IPS-18c (cell line): ENCODE results near the gene DGKD.

Experiments used
- H3K4me3 ChIP-seq: 2 replicates; pipeline ENCODE4 v1.7.0; 2013; ENCODE audit warnings: low read depth, mild to moderate bottlenecking, low read length, moderate library complexity; ENCODE audit not compliant: insufficient read depth
- H3K9me3 ChIP-seq: one replicate; pipeline ENCODE4 v1.6.1; 2013; ENCODE audit warnings: mild to moderate bottlenecking, low read length, moderate library complexity; ENCODE audit not compliant: control insufficient read depth, insufficient read depth

The DGKD gene

DNA sequence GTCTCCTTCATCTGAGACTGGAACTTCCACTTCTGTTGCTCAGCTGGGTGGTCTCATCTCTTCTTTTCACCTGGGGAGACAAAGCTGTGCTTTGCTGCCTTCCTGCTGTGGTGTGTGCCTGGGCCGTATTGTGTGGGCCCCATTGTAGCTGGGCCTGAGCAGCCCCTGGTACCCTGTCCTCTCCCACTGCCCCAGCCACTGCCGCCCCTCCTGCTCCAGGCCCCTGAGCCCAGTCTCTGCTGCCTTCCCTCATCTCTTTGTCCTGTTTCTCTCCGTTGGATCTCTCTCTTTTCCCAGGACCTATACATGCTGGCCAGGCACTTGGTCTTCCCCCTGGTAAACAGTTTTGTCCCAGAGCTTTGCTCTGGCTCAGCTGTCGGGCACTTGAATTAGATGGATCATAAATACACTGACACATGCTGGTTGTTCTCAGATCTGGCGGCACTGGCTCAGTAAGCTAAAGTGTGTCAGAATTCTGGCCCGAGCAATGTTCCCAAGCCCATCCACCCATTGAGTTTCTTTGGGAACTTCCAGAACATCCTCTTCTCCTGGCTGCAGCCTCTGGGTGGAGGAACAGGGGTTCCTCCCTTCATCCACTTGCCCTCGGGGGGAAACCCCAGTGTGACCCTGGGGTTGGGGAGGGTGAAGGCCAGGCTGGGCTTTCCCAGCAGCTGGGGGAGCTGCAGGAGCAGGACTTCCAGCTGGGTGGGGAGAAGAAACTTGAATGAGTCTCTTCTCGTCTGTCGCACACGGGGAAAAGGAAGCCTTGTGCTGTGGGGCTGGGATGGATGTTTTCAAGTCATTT lies 99.0 kb downstream of the DGKD start:
- no peaks in the 10 kb centered on the region for H3K9me3 ChIP-seq
- no peak overlapping the region for H3K4me3 ChIP-seq

- H3K4me3 ChIP-seq: no peak overlapping the region
- H3K9me3 ChIP-seq: no peaks in the 10 kb centered on the region
These were observed 99.6 kb downstream of the DGKD start for GRCh38 chr2:233453916-233454315.

- no peak overlapping the region for H3K4me3 ChIP-seq
- no peaks in the 10 kb centered on the region for H3K9me3 ChIP-seq
These were observed 100.7 kb downstream of the DGKD start for GRCh38 chr2:233455006-233455405.

DNA sequence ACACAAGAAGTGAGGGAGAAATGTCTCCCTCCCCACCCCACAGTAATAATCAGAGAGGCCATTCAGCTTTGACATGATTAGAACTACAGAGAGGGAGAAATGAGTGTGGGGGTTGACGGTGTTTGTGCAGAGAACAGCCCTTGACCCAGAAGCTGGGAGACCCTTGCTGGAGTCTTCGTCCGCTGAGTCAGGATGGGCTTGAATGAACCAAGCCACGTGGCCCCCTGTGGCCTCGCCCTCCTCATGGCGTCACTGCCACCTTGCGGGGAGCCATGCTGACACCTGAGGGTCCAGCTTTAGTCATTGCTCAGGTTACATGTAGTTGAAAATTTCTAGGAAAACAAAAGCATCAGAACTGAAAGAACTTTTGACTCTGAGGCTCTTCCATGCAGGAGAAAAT lies 101.2 kb downstream of the DGKD start:
- H3K9me3 ChIP-seq: no peaks in the 10 kb centered on the region
- no peak overlapping the region for H3K4me3 ChIP-seq

DNA sequence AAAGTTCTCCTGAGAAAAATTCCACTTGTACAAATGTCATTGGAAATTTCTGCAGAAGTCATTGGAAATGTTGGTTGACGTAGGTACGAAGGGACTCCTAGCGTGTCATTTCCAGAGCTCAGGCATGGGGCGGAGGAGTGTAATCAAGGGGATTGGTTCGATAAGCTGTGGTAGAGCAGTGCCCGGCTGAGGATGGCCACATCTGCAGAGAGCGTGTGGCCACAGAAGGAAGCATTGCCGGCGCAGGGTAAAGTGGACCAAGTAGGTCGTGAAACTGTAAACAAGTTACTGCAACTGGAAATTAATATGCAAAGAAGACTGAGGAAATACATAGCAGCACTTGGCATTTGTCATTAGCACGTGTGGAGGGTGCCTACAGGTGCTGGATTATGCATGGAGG lies 101.8 kb downstream of the DGKD start:
- no peak overlapping the region for H3K4me3 ChIP-seq
- H3K9me3 ChIP-seq: no peaks in the 10 kb centered on the region

GRCh38 chr2:233456934-233457333 lies 102.6 kb downstream of the DGKD start:
- Histone ChIP-seq H3K9me3 (no peaks in the 10 kb centered on the region), H3K4me3 (no peak overlapping the region)

DNA sequence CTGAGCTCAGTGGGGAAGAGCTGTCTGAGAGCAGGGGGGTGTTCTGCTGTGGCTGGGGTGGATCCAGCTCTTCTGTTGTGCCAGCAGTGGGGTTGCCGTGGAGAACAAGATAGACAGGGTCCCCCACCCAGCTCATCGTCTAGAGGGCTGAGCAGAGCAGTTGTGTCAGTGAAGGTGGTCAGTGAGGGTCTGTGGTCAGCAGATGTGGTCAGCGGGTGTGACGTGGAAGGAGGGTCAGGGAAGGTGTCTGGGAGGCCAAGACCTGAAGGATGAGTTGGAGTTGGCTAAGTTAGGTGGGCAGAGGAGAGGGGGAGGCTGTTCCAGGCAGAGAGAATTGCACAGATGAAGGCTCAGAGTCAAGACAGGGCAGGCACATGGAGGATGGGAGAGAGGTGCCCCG lies 103.1 kb downstream of the DGKD start:
- no peaks in the 10 kb centered on the region for H3K9me3 ChIP-seq

DNA sequence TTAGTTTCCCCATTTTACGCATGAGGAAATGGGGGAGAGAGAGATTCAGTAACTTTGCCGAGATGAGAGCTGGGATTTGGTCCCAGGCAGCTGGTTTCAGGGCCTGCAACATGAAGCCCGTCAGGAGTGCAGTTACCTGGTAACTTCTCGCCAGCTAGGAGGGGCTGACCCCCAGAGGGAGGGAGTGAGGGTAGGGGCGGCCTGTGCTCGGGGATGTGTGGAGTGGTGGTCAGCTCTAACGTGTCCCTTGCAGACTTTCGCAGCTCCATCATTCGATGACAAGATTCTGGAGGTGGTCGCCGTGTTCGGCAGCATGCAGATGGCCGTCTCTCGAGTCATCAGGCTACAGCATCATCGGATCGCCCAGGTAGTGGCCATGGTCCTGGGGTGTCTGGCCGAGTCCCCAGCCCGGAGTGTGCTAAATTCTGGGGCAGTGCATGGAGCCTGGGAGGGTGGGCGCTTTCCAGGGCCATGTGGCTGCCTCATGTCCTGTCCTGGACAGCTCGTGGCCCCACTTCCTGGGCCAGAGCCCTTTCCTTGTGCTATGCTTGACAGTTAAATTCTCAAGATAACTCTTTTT lies 103.8 kb downstream of the DGKD start:
- Histone ChIP-seq H3K9me3 (no peaks in the 10 kb centered on the region), H3K4me3 (no peak overlapping the region)

More for the DNA sequence above, 103.1 kb downstream of the DGKD start:
- H3K4me3 ChIP-seq: no peak overlapping the region

- Histone ChIP-seq H3K9me3 (no peaks in the 10 kb centered on the region), H3K4me3 (no peak overlapping the region)
These were observed 104.5 kb downstream of the DGKD start for GRCh38 chr2:233458826-233459225.

GRCh38 chr2:233459426-233459825 lies 105.1 kb downstream of the DGKD start:
- H3K9me3 ChIP-seq: no peaks in the 10 kb centered on the region
- H3K4me3 ChIP-seq: no peak overlapping the region

DNA sequence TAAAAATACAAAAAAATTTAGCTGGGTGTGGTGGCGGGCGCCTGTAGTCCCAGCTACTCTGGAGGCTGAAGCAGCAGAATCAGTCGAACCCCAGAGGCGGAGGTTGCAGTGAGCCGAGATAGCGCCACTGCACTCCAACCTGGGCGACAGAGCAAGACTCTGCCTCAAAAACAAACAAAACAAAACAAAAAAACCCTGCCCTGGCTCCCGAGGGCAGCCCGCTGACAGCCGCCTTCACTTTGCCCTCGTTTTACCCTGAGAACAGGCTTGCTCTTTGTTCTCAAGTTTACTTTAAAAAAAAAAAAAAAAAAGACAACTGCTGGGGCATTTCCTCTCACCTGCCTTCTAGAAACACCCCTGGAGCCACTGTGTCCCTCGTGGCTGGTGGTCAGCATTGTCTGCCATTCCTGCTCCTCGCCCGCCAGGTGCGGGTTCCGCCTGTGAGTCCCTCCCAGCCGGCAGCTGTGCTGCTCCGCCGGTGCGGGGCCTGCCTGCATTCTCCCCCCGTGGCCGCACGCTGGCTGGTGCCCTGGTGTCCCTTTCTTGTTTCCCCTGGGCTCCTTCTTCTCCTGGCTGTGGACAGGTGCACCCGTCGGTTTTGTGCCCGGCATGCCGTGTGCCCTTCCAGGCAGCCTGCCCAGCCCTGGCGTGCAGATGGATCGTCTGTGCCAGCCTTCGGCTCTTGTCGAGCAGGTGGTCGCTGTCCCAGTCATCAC lies 106.6 kb downstream of the DGKD start:
- H3K9me3 ChIP-seq: no peaks in the 10 kb centered on the region
- no peak overlapping the region for H3K4me3 ChIP-seq

DNA sequence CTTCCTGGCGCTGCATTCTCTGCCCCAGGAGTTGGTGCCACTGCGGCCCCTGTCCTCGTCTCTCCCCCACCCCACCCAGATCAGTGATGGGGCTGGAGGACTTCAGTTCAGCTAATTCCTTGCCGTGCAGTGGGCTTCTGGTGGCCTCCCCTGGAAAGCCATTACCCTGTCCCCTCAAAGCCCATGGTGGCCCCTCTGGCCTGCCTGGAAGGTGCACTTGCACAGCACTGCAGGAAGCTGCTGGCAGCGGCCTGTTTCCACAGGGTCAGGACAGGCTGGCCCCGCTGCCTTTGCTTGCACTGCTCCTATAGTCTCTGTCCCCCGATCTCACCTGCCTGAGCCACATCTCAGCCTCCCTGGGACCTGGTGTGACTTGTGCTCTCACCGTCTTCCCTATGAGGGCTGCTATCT lies 107.2 kb downstream of the DGKD start:
- Histone ChIP-seq H3K4me3 (no peak overlapping the region), H3K9me3 (no peaks in the 10 kb centered on the region)

GRCh38 chr2:233462202-233462785 lies 108.0 kb downstream of the DGKD start:
- no peak overlapping the region for H3K4me3 ChIP-seq
- no peaks in the 10 kb centered on the region for H3K9me3 ChIP-seq

GRCh38 chr2:233462826-233463470 lies 108.7 kb downstream of the DGKD start:
- Histone ChIP-seq H3K4me3 (no peak overlapping the region), H3K9me3 (no peaks in the 10 kb centered on the region)

GRCh38 chr2:233463586-233463985 lies 109.3 kb downstream of the DGKD start:
- Histone ChIP-seq H3K9me3 (no peaks in the 10 kb centered on the region), H3K4me3 (no peak overlapping the region)

- Histone ChIP-seq H3K9me3 (no peaks in the 10 kb centered on the region), H3K4me3 (no peak overlapping the region)
These were observed 109.8 kb downstream of the DGKD start for GRCh38 chr2:233464056-233464455.

- H3K9me3 ChIP-seq: no peaks in the 10 kb centered on the region
These were observed 110.4 kb downstream of the DGKD start for GRCh38 chr2:233464531-233465240.

More at GRCh38 chr2:233464531-233465240, 110.4 kb downstream of the DGKD start:
- no peak overlapping the region for H3K4me3 ChIP-seq
